GM21576 (cell line): ENCODE measurements around the gene TWF2.
"Not testable (repeated sequence)": the region's sequence is repeated elsewhere in the genome, so short reads cannot be mapped to it uniquely, and the experiment has no call there.

Experiments
- ATAC-seq: cut with Tn5 transposase; IDR thresholded peaks from one replicate; pipeline ENCODE4 v1.9.1; 2021; ENCODE audit warnings: mild to moderate bottlenecking, moderate library complexity; ENCODE audit not compliant: unreplicated experiment

TWF2 gene

DNA sequence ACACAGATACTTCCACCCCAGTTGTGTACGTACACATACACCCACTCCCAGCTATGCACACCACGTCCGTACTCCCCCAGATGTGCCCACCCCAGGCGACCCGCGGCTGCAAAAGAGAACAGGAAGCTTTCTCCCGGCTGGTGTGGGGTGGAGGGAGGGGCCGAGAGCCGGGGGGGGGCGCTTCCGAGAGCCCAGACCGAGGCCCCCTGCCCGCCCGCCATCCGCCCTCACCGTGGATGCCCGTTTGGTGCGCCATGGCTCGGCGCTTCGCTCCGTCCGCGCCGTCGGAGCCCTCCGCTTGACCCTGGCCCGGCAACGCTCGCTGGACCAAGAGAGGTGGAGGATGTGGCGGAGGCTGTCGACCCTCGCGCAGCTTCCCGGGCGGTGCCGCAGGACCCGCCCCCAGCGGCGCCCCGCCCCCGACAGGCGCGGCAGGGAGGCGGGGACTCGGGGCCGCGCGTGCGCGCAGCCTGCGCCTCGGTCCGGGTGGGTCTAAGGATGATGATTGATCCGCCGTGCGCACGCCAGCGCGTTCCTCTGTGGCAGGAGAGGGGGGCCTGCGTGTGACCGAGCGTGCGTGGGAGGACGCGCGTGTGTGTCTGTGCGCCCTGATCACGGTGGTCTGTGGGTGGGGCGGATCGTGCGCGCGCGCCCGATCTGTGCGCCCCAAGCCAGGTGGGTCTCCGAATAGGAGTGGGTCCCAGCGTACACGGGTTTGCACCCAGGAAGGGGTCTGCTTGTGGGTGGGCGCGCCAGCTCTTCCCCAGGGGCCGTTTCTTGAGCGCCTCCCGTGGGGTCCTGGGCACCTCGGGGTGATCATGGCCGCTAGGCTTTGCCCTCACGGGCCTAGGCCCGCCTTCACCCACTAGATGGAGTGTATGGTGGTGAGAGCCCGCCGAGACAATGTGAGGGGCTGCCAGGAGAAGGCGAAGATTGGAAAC is at the start of gene TWF2:
Gene TWF2 (minus strand): TSS at position 398 of the 941 bp plus-strand sequence. CDS start 142 bp downstream, at position 256.
- ATAC-seq = peak; percentile 70

DNA sequence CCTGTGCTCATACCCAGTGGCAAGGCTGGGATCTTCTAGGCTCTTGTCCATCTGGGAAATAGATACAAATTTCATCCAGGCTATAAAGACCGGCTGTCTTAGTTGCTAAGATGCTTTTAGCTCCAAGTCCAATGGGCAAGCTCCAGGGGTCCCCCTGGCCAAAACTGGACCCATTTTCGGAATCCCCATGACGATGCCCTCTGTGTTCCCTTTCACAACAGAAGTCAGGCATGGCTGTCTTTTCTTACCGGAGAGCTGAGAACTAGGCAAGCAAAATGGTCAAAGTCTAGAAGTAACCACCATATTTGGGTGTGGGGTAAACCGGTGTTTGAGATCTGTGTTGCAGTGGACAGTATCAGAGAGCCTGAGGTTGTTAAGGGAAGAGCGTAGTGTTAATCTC is 49.7 kb upstream of the TWF2 start:
- ATAC-seq = no peak

DNA sequence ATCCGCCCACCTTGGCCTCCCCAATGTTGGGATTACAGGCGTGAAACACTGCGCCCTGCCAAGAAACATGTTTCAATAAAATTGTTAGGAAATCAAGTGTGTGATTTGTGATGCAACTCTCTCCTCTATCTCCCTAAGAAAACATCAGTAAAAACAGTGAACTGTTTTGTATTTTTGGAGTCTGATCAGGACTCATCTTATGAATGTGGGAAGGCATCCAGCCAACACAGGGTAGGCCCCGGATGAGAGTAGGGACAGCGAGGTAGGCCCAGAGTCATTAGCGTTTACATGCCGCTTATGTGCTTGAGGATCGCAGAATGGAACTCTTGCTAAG is 47.8 kb upstream of the TWF2 start:
- ATAC-seq = no peak

DNA sequence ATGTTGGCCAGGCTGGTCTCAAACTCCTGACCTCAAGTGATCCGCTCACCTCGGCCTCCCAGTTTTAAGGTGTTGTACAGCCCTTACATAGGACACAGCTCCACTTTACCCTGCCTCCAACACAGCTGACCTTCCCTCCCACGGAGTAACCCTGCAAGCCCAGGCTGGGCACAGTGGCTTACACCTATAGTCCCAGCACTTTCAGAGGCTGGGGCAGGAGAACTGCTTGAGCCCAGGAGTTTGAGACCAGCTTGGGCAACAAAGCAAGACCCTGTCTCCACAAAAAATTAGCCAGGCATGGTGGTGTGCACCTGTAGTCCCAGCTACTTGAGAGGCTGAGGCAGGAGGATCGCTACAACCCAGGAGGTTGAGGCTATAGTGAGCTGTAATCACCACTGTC is 45.1 kb upstream of the TWF2 start:
- ATAC-seq = not testable (repeated sequence)

DNA sequence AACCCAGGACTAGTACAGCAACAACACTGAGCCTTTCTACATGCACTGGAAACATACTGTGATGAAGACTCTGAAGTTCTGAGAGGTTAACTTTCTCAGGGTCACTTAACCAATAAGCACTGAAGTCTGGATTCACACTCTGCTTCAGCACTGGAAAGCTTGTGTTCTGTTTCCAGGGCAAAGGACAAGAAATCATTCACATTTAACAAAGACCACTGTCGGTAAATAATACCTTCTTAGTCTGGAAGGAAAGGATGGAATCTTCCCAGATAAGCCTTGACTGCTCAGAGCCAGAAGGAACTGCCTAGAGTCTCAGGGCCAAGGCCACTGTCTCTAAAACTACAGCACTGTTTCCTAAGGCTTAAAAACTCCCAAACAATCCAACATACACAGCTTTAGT is 44.3 kb upstream of the TWF2 start:
- no peak for ATAC-seq

DNA sequence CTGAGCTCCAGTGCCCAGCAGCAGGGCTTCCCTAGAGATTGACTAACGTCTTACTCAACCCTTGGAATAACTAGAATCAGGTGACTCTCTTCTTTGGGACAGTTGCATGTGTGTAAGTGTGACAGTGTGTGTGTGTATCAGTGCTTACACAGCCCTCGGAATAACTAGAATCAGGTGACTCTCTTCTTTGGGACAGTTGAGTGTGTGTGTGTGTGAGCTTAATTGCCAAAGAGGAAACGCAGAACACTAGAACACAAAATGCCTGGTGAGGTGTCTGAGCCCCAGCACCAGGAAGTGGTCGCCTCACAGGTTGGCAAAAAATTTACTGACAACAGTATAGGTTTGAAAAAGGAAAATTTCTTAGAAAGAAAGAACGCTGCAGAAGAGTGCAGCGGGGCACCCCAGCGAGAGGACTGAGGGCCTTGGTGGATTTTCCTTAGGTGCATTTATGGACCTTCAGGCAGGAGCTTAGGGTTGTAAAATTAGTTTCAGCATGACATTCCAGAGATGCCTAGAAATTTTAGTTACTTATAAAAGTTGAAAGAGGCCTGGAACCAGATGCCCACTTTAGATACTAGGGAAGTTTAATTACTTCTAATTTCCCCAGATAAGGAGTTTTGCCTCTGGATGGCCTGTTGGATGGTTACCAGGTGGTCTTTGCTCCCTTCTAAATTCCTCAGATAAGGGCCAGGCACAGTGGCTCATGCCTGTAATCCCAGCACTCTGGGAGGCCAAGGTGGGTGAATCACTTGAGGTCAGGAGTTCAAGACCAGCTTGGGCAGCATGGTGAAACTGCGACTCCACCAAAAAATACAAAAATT is 43.2 kb upstream of the TWF2 start:
- ATAC-seq = no peak

DNA sequence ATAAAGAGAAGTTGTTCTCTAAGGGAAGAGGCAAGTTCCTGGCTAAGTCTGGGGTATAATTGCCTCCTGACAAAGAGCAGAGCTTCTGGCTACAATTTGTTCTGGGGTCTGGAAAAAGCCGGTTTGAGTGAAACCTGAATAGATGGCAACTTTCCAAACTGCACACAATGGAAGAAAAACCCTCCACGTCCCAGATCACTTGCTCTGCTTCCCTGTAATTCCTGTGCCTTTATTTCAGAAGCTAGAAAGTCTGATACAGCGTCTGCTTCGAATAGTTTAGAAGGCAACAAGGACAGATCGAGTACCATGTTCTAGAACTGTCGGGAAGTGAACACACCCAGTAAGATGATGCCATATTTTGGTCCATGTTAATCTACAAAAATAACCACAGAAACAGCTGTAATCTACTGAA is 41.1 kb upstream of the TWF2 start:
- no peak for ATAC-seq

DNA sequence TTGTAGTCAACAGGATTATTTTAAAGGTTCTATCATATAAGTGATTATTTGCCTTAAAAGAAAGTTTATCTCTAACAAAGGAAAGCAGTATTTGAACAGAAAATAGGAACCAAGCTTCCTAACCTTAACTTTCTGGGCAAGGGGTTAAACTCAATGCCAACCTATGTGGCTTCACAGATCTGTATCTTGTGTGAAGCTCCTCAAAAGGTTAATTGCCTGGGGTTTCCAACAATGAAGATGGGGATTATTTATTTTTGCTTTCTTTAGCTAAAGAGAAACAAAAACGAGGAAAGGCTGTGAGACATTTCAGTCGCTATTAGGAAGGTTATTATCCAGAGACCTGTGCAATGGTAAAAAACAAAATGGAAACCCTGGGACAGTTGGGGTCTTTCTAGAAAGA is 40.6 kb upstream of the TWF2 start:
- ATAC-seq = no peak

DNA sequence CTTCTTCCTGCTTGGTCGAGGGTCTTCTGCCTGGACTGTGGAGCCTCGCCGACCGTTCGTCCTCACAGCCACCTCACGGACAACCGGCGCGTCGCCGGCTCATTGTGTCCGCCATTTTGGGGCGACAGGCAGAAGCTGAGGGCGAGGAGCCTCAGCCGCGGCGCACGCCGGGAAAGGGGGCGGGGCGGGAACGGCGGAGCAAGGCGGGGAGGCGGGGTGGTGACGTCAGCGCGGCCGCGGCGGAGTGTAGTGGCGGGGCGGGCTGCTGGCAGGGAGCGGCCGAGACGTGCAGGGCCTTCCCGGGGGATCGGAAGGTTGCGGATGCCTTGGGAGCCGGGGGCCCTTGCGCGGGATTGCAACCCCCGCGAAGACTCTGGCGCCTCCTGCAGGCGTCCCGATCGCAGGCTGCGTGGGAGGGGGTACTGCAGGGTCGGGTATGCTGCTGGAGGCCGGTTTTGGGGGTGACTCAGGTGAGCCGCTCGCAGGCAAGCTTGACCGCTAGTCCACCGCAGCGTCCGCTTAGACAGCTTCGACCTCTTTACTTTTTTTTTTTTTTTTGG is 39.6 kb upstream of the TWF2 start, which contains the start of gene WDR82:
Gene WDR82 (minus strand): TSS at position 140 of the 560 bp plus-strand sequence. CDS start 288 bp downstream, outside the sequence.
- ATAC-seq = peak; percentile 75

DNA sequence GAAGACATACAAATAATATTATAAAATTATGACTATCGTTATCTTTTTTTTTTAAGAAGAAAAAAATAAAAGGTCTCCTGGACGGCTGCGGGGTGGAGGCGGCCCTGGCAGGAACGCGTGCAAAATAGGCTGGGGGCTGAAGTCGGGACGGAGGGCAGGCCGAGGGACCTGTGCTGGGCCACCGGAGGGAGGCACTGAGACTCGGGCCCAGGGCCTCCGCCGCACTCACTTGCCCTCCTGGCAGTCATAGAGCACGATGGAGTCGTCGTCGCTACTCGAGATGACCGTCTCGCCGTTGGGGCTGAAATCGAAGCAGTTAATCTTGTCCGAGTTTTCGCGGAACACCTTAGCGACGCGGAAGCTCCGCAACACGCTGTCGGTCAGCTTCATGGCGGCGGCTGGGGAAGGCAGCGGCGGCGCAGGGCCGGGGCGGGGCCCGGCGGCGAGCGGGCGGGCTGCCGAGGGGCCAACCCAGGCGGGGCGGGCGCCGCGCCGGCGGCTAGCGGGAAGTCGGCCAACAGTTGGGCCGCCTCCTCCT is 39.1 kb upstream of the TWF2 start:
- ATAC-seq = peak; percentile 62

DNA sequence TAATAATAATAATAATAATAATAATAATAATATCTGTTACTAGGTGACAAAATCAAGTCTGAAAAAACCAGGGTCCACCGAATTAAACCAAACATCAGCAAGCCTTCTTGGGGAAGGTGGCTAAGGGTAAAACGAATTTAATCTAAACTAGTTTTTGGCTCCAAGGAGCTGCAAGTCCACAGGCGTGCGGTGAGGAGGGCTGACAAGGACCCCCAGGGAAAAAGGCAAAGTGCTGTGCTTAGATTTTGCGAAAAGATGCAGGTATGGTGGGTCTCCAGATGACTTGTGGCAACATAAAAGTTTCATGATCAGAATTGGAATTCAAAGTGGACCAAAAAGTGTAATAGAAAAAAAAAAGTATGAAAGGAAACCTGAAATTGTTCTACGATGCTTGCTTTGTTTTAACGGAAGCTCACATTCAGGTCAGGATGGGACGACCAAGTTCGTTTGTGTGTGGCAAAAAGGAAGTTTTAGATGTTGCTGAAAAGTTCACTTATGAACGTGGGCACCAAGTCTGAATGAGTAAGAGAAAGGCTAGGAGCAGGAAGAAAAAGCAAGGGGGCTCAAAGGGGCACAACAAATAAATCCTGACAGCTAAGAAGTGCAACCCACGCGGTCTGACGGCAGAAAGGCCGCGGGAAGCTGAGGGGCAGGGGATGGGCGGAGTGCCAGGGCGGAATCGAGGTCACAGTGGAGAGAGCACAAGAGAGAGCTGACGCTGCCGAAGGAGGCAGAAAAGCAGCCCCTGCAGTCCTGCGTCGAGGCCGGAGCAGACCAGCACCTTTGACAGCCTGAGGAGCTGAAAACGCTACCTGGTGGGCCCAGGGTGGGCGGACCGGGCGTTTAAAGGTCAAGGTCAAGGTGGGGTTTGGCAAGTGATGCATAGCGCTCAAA is 38.4 kb upstream of the TWF2 start:
- no peak for ATAC-seq

DNA sequence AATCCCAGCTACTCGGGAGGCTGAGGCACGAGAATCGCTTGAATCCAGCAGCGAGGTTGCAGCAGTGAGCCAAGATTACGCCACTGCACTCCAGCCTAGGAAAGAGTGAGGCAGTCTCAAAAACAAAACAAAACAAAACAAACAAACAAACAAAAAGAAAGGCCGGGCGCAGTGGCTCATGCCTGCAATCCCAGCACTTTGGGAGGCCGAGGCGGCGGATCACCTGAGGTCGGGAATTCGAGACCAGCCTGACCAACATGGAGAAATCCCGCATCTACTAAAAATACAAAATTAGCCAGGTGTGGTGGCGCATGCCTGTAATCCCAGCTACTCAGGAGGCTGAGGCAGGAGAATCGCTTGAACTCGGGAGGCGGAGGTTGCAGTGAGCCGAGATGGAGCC is 35.8 kb upstream of the TWF2 start:
- ATAC-seq = not testable (repeated sequence)

DNA sequence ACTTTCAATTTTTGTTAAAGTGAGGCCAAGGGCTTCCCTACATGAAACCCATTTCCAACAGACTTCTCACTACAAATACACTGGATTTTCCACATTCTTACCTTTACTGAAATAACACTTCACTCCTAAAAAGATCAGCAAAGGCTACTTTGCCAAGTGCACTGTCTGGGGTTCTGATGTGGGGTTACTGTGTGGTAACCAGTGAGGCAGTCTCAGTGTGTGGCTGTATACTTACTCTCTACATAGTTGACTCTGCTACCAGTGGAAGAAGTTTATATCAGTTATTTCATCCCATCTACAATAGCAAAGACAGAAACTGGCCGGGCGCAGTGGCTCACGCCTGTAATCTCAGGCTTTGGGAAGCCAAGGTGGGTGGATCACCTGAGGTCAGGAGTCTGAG is 33.9 kb upstream of the TWF2 start:
- no peak for ATAC-seq

DNA sequence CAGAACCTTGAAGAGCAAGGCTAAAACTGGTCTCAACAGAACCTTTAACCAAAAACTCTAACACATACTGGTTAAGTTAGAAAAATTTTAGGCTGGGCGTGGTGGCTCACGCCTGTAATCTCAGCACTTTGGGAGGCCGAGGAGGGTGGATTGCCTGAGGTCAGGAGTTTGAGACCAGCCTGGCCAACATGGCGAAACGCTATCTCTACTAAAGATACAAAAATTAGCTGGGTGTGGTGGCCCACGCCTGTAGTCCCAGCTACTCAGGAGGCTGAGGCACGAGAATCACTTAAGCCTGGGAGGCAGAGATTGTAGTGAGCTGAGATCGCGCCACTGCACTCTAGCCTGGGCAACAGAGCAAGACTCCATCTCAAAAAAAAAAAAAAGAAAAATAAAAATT is 33.2 kb upstream of the TWF2 start:
- not testable (repeated sequence) for ATAC-seq

DNA sequence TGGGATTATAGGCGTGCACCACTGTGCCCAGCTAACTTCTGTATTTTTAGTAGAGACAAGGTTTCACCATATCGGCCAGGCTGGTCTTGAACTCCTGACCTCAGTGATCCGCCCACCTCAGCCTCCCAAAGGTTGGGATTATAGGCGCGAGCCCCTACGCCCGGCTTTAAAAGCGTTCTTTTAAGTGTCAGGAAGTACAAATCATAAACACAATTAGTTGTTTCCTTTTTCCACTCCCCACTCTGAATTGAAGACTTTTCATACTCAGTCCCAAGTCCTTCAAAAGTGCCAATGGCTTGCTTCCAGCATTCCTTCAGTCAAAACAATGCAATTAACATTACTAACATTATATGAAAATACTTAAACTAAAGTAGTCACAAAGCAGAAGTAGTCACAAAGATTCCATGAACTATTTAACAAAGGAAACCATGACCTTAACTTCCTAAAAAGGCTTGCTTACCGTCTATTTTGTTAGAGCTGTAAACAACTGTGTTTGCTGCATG is 31.3 kb upstream of the TWF2 start:
- no peak for ATAC-seq

DNA sequence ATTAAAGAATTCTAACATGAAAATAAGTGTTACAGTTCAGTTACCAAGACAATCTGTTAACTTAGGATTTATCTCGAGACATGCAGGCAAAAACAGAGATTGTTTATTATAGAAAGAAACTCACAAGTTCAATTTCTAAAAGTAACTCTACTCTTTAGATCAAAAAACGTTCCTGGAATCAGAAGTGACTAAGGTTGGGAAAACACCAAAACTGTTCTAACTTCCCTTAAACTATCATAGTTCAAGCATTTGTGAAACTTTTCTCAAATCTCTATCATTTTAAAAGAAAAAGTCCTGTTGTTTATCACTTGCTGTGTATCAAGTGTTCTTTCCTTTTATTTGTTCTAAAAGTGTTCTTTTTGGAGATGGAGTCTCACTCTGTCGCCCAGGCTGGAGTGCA is 30.8 kb upstream of the TWF2 start:
- ATAC-seq = no peak

DNA sequence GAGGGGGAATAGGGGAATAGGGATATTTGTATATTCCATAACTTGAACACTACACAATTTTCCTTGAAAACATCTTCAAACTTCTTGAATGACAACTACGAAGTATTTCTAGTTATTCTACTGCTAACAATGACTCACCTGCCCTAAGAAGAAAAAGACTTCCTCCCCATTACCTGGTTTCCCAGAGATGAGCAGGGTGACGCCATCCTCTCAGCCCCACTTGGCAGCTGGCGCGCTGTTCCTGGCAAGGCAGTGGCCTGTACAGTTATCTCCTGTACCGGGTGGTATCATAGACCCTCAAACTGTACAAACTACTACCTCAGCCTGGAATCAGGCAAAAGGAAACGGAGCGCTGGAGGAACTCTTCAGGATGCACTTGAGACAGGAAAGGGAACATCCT is 29.1 kb upstream of the TWF2 start:
- no peak for ATAC-seq

DNA sequence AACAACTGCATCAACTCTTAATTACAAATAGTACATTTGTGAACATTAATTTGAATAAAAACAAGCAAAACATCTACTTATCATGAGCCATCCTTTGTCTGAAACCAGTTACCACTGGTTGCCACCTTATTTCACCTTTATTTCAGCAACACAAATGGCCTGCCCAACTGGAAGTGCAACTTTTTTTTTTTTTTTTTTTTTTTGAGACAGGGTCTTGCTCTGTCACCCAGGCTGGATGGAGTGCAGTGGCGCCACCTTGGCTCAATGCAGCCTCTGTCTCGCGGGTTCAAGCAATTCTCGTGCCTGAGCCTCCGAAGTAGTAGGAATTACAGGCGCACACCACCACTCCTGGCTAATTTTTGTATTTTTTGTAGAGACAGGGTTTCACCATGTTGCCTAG is 26.4 kb upstream of the TWF2 start:
- no peak for ATAC-seq

DNA sequence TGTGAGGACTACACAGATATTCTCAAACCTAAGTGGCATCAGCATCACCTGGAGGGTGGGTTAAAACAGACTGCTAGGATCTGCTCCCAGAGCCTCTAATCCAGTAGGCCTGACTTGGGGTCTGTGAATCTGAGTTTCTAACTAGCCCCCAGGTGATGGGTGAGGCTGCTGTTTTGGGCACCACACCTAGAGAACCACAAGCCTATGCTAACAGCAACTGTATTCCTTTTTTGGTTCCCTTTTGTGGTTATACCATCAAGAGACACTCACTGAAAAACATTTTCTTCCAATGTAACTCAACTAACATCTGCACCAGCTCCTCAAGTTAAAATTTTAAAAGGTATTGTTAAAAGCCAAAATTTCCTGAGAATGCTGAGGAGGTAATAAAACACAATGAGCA is 23.5 kb upstream of the TWF2 start:
- ATAC-seq = no peak

DNA sequence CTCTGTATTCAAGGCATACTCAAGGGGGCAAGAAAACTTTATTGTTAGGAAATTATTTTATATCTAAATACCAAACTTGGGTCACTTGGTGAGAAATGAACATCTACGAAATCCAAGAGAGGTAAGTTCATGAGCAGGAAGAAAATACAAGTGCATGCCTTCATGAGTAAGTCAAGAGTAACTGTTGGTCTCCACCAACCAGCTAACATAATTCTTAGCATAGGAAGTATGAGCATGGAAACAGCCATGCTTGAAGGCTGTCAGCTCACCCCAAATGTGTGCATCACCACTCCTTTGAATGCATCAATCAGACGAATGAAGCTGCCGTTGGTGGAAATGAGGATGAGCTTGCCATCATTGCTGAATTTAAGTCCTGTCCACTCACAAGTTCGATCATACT is 20.5 kb upstream of the TWF2 start:
- ATAC-seq = no peak
